HG02938 (cell line): ENCODE measurements around the gene CHURC1.

Source experiments
- ATAC-seq: cut with Tn5 transposase; IDR thresholded peaks from one replicate; pipeline ENCODE4 v1.9.1; 2021; ENCODE audit warnings: mild to moderate bottlenecking, moderate library complexity; ENCODE audit not compliant: unreplicated experiment

The CHURC1 gene

GRCh38 chr14:64937821-64938193, 23.6 kb downstream of the CHURC1 start:
- no peak for ATAC-seq

GRCh38 chr14:64938972-64939816, 24.9 kb downstream of the CHURC1 start:
- ATAC-seq = no peak

- ATAC-seq = no peak
Observed at GRCh38 chr14:64939817-64940190, 25.5 kb downstream of the CHURC1 start.

GRCh38 chr14:64940336-64940910, 26.2 kb downstream of the CHURC1 start:
- no peak for ATAC-seq

GRCh38 chr14:64942531-64943111, 28.4 kb downstream of the CHURC1 start, which contains the start of gene GPX2:
TSS of gene GPX2 (minus strand) at chr14:64942745. CDS start at chr14:64942726, 19 bp downstream.
- no peak for ATAC-seq

- ATAC-seq = no peak
Observed at GRCh38 chr14:64943556-64943955, 29.3 kb downstream of the CHURC1 start.

- ATAC-seq = no peak
Observed at GRCh38 chr14:64944041-64944440, 29.8 kb downstream of the CHURC1 start.

- ATAC-seq = no peak
Observed at GRCh38 chr14:64944861-64945260, 30.6 kb downstream of the CHURC1 start.

- ATAC-seq = no peak
Observed at GRCh38 chr14:64945431-64946178, 31.4 kb downstream of the CHURC1 start.

- no peak for ATAC-seq
Observed at GRCh38 chr14:64946310-64947045, 32.2 kb downstream of the CHURC1 start.

- ATAC-seq = no peak
Observed at GRCh38 chr14:64947710-64948611, 33.7 kb downstream of the CHURC1 start.

- no peak for ATAC-seq
Observed at GRCh38 chr14:64948612-64949210, 34.5 kb downstream of the CHURC1 start.

GRCh38 chr14:64950889-64951288, 36.6 kb downstream of the CHURC1 start:
- no peak for ATAC-seq

- ATAC-seq = no peak
Observed at GRCh38 chr14:64951291-64951690, 37.0 kb downstream of the CHURC1 start.

- ATAC-seq = no peak
Observed at GRCh38 chr14:64951724-64952123, 37.5 kb downstream of the CHURC1 start.

- peak; percentile 52 for ATAC-seq
Observed at GRCh38 chr14:64952598-64953309, 38.5 kb downstream of the CHURC1 start.

GRCh38 chr14:64953310-64953654, 39.0 kb downstream of the CHURC1 start:
- no peak for ATAC-seq

GRCh38 chr14:64953661-64954060, 39.4 kb downstream of the CHURC1 start:
- no peak for ATAC-seq
